Prostate gland (tissue), 2 donors: ENCODE measurements around the gene ZNF19. TPM values are rescaled to one million over a fixed set of nuclear protein-coding genes. Genes with fewer than 3 reads are reported as not detected.

Experiments
- DNase-seq: peaks from one replicate; pipeline ENCODE4 v3.0.0-alpha.2; 2019; ENCODE audit warnings: low spot score
- H3K27ac ChIP-seq, 2 donors: fragments of 200-600 bp; sonication (generic); 2 replicates each; pipeline ENCODE4 v1.5.1; 2017 to 2019
- H3K27me3 ChIP-seq: fragments of 200-600 bp; sonication (generic); replicated peaks from 2 replicates; pipeline ENCODE4 v1.5.1; 2019; ENCODE audit not compliant: insufficient read depth
- H3K36me3 ChIP-seq, 2 donors: fragments of 200-600 bp; sonication (generic); 1 replicate in 1 of 2; 2 replicates in 1 of 2; pipeline versions ENCODE4 v1.5.1 to v1.8.1; 2017 to 2019
- H3K4me1 ChIP-seq: fragments of 200-600 bp; sonication (generic); replicated peaks from 2 replicates; pipeline ENCODE4 v1.5.1; 2019
- H3K4me3 ChIP-seq, 2 donors: fragments of 200-600 bp; sonication (generic); 2 replicates each; pipeline ENCODE4 v1.5.1; 2017 to 2019
- H3K9me3 ChIP-seq: fragments of 200-600 bp; sonication (generic); 2 replicates; pipeline ENCODE4 v1.5.1; 2017
- POLR2A ChIP-seq: fragments of 450-650 bp; IDR thresholded peaks from one replicate; pipeline ENCODE4 v1.6.1; 2016; ENCODE audit warnings: antibody characterized with exemption, mild to moderate bottlenecking
- POLR2AphosphoS5 ChIP-seq: sonication (generic); formaldehyde crosslinking; IDR thresholded peaks from one replicate; pipeline ENCODE4 v1.6.1; 2017; ENCODE audit warnings: antibody characterized with exemption
- WGBS: methylation state at CpG from one replicate; pipeline ENCODE4 v1.1.5; 2018; 5-methylcytosine and 5-hydroxymethylcytosine counted together
- intact Hi-C: fragments of 100-400 bp; cut with DNase I; formaldehyde crosslinking; loops from one replicate; pipeline ENCODE4 v1.14.2; 2022
- total RNA-seq, 2 donors: library from RNA; depleted of rRNA; stranded (reverse); fragments of >200 nt; gene quantifications; one replicate each; pipeline ENCODE4 v1.1.0, GENCODE V29; 2016
- TF ChIP-seq, protein P1 (sequence below), 4 experiments: fragments of 200-600 bp in 2 of 4; fragments of 450-650 bp in 2 of 4; sonication (generic) in 2 of 4; IDR thresholded peaks; 1 replicate in 3 of 4; 2 replicates in 1 of 4; pipeline ENCODE4 v1.5.1; 2016 to 2019; ENCODE audit warnings: antibody characterized with exemption in 4 of 4, mild to moderate bottlenecking in 2 of 4, moderate library complexity in 2 of 4

The ZNF19 gene
- total RNA-seq, 2 donors from 2014 or later: 5.3 to 11.5 TPM

DNA sequence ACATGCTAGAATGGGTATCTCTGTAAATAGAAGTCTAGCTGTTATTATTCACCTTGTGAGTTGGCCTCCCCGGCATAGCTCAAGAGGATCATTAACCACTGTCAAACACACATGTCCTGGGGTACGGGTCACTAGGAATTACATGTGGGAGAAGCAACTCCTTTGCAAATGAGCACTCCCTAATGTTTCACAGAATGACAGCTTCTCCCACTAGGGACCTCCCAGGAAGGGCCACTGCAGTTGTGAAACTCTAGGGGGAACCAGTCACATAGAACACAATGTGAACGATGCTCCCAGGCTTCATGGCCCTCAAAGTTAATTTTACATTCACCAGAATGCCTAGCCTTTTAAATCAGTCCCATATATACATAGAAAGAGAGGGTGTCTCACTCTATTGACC lies 12.4 kb upstream of the ZNF19 start:
- Histone ChIP-seq H3K4me3 (no peak overlapping the region), H3K27ac (no peak overlapping the region), H3K27me3 (no peaks in the 10 kb centered on the region), H3K9me3 (no peaks in the 10 kb centered on the region), H3K4me1 (no peaks in the 10 kb centered on the region), H3K36me3 (no peaks in the 10 kb centered on the region)
- TF ChIP-seq, protein P1, sequence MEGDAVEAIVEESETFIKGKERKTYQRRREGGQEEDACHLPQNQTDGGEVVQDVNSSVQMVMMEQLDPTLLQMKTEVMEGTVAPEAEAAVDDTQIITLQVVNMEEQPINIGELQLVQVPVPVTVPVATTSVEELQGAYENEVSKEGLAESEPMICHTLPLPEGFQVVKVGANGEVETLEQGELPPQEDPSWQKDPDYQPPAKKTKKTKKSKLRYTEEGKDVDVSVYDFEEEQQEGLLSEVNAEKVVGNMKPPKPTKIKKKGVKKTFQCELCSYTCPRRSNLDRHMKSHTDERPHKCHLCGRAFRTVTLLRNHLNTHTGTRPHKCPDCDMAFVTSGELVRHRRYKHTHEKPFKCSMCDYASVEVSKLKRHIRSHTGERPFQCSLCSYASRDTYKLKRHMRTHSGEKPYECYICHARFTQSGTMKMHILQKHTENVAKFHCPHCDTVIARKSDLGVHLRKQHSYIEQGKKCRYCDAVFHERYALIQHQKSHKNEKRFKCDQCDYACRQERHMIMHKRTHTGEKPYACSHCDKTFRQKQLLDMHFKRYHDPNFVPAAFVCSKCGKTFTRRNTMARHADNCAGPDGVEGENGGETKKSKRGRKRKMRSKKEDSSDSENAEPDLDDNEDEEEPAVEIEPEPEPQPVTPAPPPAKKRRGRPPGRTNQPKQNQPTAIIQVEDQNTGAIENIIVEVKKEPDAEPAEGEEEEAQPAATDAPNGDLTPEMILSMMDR (IDR thresholded peaks at IDR 0.05): no peak
- no peak for TF ChIP-seq POLR2A
- no peak for TF ChIP-seq POLR2AphosphoS5
- 62% methylated on average over 3 of the region's 3 CpGs for WGBS
- intact Hi-C loops: no loop called here
- DNase-seq: no peak

DNA sequence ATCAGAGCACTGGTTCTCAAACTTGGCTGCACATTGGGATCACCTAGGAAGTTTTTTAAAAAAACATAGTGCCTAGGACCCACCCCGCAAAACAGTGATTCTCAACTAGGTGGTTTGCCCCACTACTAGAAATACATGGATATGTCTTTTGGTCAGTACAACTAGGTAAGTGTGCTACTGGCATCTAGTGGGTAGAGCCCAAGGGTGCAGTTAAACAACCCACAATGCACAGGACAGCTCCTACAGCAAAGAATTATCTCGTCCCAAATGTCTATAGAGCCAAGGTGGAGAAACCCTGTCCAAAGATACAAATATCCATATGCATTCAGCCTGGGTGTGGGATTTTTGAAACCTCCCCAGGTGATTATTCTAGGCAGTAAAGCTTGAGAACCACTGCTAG lies 11.8 kb upstream of the ZNF19 start:
- Histone ChIP-seq H3K27ac (no peak overlapping the region), H3K4me1 (no peaks in the 10 kb centered on the region), H3K9me3 (no peaks in the 10 kb centered on the region), H3K36me3 (no peaks in the 10 kb centered on the region), H3K4me3 (no peak overlapping the region), H3K27me3 (no peaks in the 10 kb centered on the region)
- intact Hi-C loops: no loop called here
- DNase-seq: no peak
- no peak for TF ChIP-seq POLR2A
- TF ChIP-seq, protein P1 (IDR thresholded peaks at IDR 0.05): no peak
- TF ChIP-seq POLR2AphosphoS5: no peak
- WGBS: 75% methylated on average over 2 of the region's 2 CpGs

DNA sequence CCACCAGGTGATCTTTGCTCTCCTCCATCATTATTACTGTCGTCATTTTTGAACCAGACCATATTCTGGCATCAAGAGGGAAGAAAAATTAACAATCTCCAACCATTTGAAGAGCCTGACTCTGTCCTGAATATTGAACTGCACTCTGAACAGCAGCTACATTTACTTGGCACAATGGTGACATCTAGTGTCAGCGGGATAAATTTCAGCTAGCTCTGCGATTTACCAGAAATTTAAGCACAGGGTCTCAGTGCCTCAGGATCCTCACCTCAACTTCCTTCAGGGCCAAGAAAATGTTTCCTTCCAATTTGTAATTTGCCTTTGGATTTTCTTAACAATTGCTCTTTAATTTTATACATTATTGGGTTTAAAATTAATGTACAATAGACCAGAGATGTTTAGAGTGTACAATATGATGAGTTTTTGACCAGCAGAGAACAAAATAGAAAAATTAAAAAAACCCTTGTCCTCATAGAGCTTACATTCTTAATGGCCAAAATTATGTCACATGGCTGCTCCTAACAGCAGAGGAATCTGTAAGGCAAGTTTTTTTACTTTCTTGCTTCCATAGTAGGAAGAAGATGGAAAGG lies 10.7 kb upstream of the ZNF19 start:
- intact Hi-C loops: loop anchor here (1.0 kb wide), 1 partner anchor 88 kb away; no protein-coding TSS in a partner anchor

DNA sequence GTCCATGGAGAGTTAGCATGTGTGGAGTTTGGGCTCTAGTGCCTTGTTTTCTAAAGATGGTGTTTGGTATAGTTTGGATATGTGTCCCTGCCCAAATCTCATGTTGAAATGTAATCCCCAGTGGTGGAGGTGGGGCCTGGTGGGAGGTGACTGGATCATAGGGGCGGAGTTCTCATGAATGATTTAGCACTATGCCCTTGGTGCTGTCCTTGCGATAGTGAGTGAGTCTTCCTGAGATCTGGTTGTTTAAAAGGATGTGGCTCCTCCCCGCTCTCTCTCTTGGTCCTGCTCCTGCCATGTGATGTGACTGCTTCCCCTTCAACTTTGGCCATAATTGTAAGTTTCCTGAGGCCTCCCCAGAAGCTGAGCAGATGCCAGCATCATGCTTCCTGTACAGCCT lies 8.9 kb upstream of the ZNF19 start:
- intact Hi-C loops: no loop called here
- 91% methylated on average over 3 of the region's 3 CpGs for WGBS
- DNase-seq: no peak
- Histone ChIP-seq H3K4me3 (no peak overlapping the region), H3K27me3 (no peaks in the 10 kb centered on the region), H3K36me3 (no peaks in the 10 kb centered on the region), H3K27ac (no peak overlapping the region), H3K9me3 (no peaks in the 10 kb centered on the region), H3K4me1 (no peaks in the 10 kb centered on the region)
- TF ChIP-seq, protein P1 (IDR thresholded peaks at IDR 0.05): no peak
- TF ChIP-seq POLR2AphosphoS5 (no peak), POLR2A (no peak)

More for the DNA sequence above, 10.7 kb upstream of the ZNF19 start:
- no peaks in the 10 kb centered on the region for H3K36me3 ChIP-seq
- peak; percentile 36 for DNase-seq
- H3K27me3 ChIP-seq: no peaks in the 10 kb centered on the region
- no peaks in the 10 kb centered on the region for H3K9me3 ChIP-seq
- H3K27ac ChIP-seq: no peak overlapping the region
- no peak overlapping the region for H3K4me3 ChIP-seq
- TF ChIP-seq POLR2AphosphoS5: no peak
- TF ChIP-seq, protein P1 (IDR thresholded peaks at IDR 0.05): peak in 3 of 4 experiments; percentile 51 to 68 (median 55)
- WGBS: 2% methylated on average over 3 of the region's 3 CpGs
- no peaks in the 10 kb centered on the region for H3K4me1 ChIP-seq

DNA sequence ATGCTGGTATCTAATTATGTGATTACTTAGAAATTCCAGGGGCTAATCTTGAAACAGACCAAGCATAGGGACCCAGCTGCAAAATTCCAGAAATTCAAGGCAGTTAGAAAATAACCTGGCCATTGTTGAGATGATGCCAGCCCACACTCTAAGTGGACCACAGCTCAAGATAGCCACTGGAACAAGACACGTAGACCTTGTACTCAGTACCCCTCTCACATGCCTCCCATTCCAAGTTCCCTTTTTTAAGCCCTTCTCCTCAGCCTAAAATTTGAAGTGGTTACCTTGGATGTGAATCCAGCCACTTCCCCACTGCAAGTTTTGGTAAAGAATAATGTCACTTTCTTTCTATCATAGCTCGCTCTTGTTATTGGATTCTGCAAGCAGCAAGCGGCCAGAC lies 4.1 kb upstream of the ZNF19 start:
- H3K27me3 ChIP-seq: no peaks in the 10 kb centered on the region
- TF ChIP-seq, protein P1 (IDR thresholded peaks at IDR 0.05): no peak
- TF ChIP-seq POLR2AphosphoS5: no peak
- no peak for TF ChIP-seq POLR2A
- no peak overlapping the region for H3K4me3 ChIP-seq
- no peak for DNase-seq
- H3K9me3 ChIP-seq: no peaks in the 10 kb centered on the region
- no peaks in the 10 kb centered on the region for H3K4me1 ChIP-seq
- intact Hi-C loops: no loop called here
- H3K36me3 ChIP-seq: no peaks in the 10 kb centered on the region
- no peak overlapping the region for H3K27ac ChIP-seq
- WGBS: 73% methylated on average over 3 of the region's 3 CpGs
